ENCODE measurements around the gene CDH8.

Gene CDH8, protein sequence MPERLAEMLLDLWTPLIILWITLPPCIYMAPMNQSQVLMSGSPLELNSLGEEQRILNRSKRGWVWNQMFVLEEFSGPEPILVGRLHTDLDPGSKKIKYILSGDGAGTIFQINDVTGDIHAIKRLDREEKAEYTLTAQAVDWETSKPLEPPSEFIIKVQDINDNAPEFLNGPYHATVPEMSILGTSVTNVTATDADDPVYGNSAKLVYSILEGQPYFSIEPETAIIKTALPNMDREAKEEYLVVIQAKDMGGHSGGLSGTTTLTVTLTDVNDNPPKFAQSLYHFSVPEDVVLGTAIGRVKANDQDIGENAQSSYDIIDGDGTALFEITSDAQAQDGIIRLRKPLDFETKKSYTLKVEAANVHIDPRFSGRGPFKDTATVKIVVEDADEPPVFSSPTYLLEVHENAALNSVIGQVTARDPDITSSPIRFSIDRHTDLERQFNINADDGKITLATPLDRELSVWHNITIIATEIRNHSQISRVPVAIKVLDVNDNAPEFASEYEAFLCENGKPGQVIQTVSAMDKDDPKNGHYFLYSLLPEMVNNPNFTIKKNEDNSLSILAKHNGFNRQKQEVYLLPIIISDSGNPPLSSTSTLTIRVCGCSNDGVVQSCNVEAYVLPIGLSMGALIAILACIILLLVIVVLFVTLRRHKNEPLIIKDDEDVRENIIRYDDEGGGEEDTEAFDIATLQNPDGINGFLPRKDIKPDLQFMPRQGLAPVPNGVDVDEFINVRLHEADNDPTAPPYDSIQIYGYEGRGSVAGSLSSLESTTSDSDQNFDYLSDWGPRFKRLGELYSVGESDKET

DNA sequence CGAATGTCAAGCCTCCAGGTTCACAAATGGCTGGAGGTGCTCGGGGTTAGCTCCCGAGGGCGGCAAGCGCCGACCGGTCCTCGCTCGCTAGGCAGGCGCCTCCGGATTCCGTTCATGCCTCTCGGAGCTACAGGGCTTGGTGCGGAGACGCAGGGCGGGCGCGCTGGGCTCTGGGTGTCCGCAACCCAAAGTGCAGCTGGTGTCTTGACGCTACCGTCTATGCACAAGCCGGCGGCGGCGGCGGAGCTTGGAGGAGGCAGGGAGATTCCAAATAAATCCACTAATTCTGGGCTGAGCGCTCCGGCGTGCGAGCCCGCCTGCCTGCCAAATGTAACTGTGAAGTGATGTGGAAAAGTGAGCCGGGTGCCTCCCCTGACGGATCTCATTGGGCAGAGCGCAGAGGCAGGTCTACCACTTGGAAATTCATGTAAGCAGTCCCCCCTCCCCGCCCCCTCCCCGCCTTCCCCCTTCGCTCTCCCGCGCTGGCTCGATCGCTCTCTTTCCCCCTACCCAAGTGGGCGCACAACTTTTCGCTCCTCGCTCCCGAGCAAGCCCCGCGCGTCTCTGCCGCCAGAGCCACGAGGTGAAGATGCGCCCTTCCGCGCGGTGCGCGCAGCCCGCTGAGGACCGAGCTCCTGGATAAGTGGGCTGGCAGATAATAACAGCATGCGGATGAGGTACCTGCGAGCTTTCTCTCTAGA is at the start of gene CDH8:
Gene CDH8, minus strand, starts transcription at position 338 of the 701 bp plus-strand sequence. CDS start 15,035 bp downstream, outside the sequence.
- DNase-seq: no peak

DNA sequence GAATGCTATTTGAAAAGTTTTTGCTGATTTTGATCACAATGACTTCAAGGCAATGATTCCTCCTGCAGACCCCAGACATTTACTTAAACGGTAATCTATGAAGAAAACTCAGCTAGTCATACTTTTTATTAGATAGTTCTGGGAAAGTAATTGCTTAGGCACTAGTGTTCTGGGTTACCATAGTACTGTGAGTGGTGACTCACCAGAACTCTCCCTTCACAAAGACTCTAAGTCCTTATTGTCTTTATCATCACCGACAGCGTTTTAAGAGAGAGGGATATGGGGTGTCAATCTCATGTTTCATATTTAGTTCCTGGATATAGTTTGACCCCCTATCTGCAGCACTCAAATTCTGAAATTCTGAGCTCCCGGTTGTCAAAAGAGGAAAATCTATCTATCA is 43.0 kb upstream of the CDH8 start:
- no peak for DNase-seq

DNA sequence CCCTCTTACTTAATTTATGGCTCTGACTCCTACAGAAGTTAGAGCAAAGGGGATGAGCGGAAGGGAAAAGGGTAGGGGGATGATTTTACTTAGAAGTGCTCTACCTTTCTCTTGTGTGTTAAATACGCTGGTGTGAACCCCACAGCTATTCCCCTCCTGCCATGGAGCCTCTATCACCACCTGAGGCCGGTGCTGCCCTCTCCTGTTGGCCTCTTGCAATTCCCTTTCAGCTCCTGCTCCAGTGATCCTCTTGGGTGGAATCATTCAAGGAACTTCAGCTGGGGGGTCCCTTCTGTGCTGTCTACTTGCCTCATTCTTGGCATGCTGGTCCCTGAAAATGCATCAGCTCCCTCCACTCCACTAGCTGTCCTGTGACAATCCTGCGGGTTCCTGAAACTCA is 41.8 kb upstream of the CDH8 start:
- no peak for DNase-seq

DNA sequence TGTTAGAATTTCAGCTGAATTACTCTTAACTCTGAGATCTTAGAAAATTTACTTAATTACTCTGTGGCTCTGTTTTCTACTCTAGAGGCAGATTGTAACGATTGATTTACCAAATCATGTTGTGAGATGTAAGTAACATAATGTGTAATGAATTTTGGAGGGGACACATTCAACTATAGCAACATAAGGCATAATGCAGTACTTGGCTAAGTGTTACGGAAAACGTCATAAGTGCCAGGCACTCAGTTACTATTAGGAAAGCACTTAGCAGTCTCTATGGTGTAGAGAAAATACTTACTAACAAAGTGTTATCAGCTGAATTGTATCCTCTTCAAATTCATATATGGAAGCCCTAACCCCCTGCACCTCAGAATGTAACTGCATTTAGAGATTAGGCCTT is 40.6 kb upstream of the CDH8 start:
- no peak for DNase-seq

DNA sequence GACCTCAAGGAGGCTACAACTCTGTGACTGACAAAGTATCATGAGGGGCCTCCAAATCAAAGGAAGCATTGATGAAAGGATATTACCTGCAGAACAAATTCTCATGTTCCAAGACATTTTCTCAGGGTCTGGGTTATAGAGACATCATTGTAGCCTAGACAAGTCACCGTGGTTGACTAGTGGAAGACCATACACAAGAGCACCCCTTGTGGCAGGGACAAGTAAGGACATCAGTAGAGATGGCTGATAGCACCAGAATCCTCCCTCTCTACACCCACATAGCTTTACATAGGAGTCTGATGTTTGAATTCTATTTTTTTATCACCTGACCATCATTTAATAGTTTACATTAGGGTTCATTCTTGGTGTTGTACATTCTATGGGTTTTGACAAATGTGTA is 32.5 kb upstream of the CDH8 start:
- no peak for DNase-seq

DNA sequence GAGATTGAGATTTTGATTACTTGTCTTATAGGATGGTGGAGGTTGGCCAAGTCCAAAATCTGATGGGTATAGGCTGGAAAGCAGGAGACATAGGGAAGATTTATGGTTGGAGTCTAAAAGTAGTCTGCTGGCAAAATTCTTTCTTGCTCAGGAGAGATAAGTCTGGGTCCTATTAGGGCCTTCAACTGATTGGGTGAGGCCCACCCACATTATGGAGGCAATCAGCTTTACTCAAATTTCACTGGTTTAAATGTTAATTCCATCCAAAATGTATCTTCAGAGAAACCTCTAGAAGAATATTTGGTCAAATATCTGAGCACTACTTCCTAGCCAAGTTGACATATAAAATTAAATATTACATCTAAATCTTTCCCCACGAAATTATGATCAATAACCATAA is 31.7 kb upstream of the CDH8 start:
- no peak for DNase-seq

DNA sequence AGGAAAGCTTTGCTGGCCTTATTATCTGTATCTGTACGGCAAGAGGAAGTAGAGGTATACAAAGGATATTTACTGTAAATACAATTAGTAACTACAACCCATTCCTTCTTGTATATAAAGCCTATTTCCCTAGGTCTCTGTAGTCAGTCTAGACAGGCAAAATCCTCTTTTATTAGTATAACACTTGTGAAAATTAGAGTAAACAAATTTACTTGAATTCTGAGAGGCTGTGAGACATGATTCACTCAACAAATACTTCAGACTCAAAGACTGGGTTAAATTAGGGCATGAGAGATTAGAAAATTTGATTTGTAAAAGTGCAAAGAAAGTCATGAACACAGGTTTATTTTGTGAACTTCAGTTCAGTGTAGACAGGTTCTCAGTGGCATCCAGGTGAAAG is 30.9 kb upstream of the CDH8 start:
- no peak for DNase-seq

DNA sequence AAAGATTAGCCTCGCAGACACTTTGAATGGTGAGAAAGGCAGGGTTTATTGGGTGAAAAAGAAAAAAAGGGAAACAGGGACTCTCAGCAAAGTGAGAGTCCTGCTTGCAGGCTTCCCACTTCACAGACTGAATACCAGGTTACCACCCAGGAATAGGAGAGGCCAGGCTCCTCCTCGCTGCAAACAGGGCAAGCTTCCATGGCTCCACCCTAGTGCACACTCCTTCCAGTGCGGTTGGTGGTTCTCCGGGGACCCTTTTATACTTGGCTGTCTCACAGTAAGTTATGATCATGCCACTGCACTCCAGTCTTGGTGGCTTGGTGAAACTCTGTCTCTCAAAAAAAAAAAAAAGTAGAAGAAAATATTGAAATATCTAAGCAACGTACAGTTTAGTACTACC is 30.5 kb upstream of the CDH8 start:
- DNase-seq: no peak

DNA sequence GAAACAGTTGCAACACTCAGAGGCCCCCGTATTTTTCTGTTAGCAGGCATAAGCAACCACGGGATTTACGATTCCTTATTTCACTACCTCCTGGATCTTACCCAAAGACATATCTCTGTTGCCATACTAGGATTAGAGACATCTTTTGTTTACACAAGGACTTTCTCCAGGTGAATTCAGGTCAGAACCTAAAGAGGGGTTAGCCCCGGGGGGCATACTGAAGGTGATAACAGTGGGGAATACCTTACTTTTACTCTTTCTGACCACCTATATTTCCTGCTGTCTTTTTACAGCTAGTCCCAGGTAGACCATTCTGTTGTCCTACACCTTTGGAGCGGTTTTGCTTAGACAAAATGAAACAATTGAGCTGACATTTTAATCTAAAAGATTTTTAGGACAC is 27.9 kb upstream of the CDH8 start:
- DNase-seq: no peak

DNA sequence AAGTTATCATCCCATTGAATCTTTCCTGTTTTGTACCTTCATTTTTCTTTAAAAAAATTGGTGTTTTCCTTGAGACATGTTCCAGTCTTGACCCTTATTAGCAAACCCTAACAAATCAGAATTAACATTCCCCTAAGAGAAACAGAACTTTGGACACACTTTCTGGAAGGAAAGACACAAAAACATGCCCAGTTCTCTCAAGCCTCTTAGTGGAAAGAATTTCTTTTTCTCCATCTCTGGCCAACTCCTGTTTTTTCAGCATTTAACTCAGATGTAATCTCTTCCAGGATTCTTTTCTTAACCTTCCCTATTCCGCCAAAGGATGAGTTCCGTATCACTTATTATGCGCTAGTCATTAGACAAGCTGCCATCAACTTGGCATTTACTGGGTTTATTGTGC is 23.9 kb upstream of the CDH8 start:
- no peak for DNase-seq

DNA sequence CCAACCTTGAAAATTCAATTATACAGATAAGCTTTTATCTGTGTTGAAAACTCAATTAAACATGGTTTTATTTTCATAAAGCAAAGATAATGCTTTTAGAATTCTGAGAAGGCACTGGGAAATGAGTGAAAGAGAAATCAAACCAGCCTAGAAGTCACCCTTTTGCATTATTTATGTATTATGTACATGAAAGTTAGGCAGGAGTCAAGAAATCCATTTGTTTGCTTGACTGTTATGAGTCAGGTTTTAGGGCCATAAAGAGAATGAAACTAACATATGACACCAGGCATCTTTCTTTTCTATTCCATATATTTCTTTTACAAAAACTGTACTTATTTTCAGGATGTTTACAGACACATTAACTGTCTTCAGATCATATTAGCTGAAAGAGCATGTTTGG is 23.3 kb upstream of the CDH8 start:
- no peak for DNase-seq

DNA sequence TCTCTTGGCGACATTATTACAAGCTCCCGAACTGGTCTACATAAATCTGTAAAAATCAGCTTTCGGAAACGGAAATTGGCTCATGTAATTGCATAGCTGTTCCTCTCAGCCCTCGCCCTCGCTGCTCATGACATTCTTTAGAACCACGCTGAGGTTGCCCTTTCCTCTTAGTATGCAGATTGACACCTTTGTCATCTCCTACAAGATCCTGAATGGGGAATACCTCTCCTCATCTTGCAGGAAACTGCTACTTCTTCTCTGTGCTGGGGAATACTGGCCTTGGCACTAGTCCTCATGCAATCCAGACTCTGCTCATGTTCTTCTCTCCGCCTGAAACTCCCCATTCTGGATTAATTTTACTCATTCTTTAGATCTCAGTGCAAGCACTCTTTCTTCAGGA is 22.2 kb upstream of the CDH8 start:
- no peak for DNase-seq

DNA sequence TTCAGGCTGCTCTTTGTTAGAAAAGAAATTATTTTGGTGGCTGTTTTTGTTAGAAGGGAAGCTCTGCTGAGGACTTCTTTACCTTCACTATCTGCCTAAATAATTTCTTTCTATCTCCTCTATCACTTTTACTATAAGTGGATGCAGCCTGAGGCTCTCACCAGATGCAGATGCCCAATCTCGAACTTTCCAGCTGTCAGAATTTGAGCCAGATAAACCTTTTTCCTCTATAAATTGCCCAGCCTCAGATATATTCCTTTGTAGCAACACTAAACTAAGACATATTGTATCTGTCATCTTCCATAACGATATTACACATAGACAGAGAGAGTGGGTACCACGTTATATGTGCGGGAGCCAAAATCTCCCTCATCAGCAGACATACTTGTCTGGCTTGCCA is 15.7 kb upstream of the CDH8 start:
- no peak for DNase-seq

DNA sequence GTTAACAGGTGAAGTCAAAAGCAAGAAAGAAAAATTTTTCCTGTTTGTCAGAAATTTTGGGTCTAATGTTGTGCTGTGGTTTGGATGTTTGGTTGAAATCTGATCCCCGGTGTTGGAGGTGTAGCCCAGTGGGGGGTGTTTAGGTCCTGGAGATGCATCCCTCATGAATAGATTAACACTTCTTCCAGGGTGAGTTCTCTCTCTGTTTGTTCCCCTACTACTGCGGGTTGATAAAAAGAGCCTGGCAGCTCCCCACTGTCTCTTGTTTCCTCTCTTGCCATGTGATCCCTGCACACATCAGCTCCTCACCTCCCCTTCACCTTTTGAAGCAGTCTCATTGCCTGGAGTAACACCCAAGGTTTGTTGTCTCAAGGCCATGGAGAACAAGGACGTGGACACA is 14.6 kb upstream of the CDH8 start:
- DNase-seq: no peak

DNA sequence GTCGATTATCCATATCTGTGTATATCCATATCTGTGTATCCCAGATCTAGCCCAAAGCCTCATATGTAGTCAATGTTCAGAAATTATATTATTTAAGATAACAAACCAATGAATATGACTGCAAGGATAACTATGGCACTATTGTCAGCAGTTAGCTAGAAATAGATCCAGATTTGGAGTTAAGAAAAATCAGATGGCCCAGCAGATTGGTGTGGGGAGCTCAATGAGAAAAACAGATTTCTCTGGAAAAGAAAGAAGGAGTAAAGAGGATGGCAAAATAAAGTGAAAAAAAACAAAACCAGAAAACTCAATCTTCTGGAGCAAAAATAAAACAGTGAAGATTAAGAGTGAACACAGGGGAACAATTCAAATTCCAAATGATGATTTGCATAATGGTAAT is 10.6 kb upstream of the CDH8 start:
- DNase-seq: no peak

DNA sequence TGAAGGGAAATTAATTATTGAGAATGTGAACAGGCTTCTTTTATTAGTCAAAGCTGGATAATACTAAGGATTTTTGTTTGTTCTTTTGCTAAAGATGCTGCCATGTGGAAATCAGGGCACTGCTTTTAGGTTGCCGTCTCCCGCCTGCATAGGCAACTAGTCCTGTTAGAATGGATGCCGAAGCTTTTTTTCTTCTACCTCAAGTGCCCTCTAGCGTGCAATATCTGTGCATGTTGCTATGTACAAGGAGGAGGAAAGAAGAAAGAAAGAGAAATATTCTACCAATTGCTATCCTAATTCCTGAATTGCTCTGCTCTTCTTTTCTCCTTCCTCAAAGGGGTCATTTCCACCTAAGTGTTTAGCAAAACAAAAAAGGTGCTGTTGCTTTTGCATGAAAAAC is 5.2 kb upstream of the CDH8 start:
- peak; percentile 23 for DNase-seq

DNA sequence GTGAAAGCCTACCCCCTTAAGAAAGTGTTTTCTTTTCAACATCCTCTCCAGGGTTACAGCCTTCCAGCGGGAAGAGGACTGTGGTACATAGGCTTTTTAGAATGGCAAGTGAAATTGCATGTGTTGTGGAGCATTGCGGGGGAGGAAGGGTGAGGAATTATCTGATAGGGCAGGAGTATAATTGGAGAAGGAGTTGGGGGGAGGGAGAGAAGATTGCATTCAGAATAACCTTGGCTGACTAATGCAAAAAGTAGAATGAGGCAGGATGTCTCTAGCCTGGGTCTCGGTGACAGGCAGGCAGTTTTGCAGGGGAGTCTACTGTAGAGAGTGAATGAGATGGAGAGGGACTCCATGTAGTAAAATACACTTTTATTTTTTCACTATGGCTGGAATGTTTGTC is 2.4 kb upstream of the CDH8 start:
- DNase-seq: no peak

DNA sequence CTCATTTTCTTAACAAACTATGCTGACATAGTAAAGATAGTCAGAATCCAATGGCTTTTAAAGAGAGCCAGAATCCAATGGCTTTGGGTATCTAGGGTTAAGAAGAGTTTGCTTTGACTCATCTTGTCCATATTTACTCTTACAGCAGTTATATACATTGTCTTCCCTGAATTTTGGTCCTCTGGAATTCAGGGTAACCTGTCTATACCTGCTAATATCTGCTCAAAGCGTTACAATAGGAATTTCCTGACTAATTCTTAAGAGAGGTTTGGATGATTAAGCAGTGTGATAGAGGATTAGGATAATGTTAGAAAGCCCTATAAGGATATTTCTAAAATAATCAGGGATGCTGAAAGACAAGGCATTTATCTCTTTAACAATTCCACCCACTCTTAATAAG is 2.0 kb upstream of the CDH8 start:
- no peak for DNase-seq

DNA sequence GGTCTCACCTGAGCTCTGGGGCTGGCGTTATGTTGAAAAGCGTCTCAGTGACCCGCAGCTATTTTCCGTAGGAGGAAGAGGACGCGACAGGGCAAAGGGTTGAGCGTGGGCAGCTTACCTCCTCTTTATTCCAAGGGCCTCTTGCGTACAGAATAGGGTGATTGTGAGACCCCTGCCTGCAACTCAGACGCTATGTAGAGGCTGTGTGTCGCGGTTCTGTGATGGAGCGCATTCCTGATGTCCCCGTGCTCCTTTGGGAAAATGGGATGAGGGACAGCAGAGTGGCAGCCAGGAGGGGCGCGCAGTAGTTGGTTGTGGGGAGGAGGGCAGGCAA is 531 bp upstream of the CDH8 start:
- DNase-seq: no peak

DNA sequence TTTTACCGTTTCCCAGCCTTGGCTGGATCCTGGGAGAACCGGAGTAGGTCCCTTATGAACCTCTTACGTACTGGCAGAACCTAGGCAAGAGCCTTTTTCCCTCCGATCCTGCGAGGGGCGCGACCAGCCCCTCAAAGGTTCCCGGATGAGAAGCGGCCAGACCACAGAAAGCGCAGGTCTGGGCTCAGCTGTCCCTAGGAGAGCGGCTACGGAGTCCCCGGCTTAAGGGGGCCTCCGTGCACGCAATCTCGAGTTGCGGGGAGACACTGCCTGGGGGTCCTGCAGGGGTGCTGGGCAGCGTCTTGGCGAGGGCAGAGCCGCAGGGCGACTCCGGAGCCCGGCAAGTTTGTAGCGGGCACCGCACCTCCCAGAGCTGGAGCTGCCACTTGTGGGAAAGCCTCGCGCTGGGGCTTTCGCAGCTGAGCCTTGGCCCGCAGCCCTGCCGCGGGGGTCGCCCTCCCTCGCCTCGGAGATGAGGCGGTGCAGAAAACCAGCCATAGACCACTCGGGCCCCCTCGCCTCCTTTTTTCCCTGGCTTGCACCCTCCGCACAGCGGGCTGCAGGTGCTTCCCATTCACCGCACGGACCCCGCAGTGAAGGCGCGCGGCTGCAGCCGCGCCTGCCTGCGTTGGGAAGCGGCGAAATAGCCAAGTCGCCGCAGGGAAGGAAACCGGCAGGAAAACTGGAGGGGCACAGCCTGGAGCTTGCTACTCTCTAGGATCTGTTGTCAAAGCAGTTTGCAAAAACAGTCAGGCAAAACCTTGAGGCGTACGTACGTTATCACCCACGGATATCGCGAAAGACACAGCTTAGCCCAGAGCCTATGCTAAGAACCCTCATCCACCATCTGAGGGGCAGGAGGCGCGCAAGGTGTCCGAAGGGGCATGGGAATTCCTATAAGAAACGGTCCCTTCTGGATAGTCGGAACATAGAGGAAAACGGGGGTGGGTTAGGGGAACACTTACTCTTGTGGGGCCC is 834 bp downstream of the CDH8 start:
- DNase-seq: no peak

DNA sequence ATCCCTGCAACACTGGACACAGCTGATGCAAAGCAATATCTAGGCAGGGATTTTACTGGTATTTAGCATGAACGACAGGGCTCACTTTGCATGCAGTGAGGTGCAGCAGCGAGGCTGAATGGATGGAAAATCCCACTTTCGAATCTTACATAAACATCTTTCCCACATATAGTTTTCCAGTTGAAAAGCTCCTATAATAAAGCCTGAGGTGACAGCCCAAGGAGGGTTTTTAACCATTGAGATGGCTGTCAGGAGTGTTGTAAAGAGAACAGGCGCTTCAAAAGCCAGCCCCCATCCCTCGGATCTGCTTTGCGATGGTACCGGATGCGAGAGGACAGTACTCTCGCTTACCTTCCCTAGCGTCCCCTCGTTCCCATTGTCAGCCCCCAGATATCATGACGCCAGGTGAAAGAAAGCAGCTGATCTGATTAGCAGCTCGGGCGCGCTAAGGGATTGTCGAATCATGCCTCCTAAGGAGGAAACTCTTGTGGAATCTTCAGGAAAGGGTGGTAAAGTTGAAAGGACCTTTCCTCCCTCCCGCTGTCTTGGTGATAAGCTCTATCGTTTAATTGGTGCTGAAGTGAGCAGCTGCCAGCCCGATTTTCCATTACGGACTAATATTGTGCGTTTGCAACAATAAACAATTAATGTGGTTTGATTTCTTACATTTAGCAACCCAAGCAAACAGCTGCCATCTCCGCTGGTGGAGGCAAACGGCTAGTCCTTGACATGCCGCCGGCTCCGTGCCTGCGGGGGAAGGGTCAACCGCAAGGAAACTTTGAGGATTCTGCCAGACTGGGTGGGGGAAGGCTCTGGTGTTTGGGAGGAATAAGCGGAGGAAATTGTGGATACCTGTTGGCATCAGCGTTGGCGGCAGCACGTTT is 1.8 kb downstream of the CDH8 start:
- no peak for DNase-seq

DNA sequence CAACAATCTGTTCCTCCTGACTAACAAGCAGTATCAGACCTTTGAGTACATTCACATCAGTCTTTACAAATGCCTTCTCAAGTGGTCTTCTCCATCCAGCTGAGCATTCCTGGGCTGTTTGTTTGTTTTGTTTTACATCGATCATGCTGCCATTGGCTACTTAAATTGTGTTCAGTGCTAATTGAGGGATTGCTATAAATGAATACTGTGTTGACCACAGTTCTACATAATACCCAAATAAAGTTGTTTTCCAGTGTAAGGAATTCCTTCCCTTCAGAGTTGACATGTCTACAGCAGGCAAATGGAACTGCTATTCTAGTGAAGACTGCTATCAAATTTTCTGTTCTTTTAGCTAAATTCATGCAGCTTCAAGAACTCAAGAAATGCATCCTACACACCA is 3.2 kb downstream of the CDH8 start:
- DNase-seq: no peak

Data from kidney glomerular epithelial cell (primary cell).